Mesodermal cell (in vitro differentiated cells): ENCODE data around the gene KCNQ1OT1.

ENCODE experiments used
- H3K27ac ChIP-seq: 2 replicates; pipeline ENCODE4 v1.7.0; 2013; ENCODE audit warnings: mild to moderate bottlenecking, low read depth, low read length, moderate library complexity; ENCODE audit not compliant: severe bottlenecking
- H3K36me3 ChIP-seq: 2 replicates; pipeline ENCODE4 v1.7.1; 2013; ENCODE audit warnings: mild to moderate bottlenecking, low read length, moderate library complexity; ENCODE audit not compliant: control insufficient read depth, insufficient read depth
- H3K4me1 ChIP-seq: one replicate; pipeline ENCODE4 v1.7.1; 2013; ENCODE audit warnings: mild to moderate bottlenecking, low read length; ENCODE audit not compliant: insufficient read depth, control insufficient read depth, poor library complexity, severe bottlenecking
- H3K4me3 ChIP-seq: 2 replicates; pipeline ENCODE4 v1.7.0; 2013; ENCODE audit warnings: low read length, control low read depth, mild to moderate bottlenecking; ENCODE audit not compliant: insufficient read depth, poor library complexity, severe bottlenecking; ENCODE audit errors: extremely low read depth
- H3K9me3 ChIP-seq: 2 replicates; pipeline ENCODE4 v1.7.1; 2013; ENCODE audit warnings: mild to moderate bottlenecking, low read length, moderate library complexity; ENCODE audit not compliant: control insufficient read depth
- WGBS, 2 experiments: methylation state at CpG; one replicate each; pipeline ENCODE4 v1.1.5; 2013; ENCODE audit warnings: missing lambda C conversion rate in 2 of 2; ENCODE audit not compliant: insufficient coverage in 2 of 2; 5-methylcytosine and 5-hydroxymethylcytosine counted together

The KCNQ1OT1 gene

GRCh38 chr11:2571598-2572281 lies 128.1 kb downstream of the KCNQ1OT1 start:
- 90 to 97% methylated on average over 20 to 22 of the region's 23 CpGs for WGBS, 2 experiments
- H3K4me3 ChIP-seq = no peak overlapping the region
- H3K27ac ChIP-seq = no peak overlapping the region
- no peaks in the 10 kb centered on the region for H3K36me3 ChIP-seq
- no peaks in the 10 kb centered on the region for H3K9me3 ChIP-seq
- H3K4me1 ChIP-seq = no peaks in the 10 kb centered on the region

GRCh38 chr11:2570841-2571597 lies 128.8 kb downstream of the KCNQ1OT1 start:
- Histone ChIP-seq H3K36me3 (no peaks in the 10 kb centered on the region), H3K4me1 (no peaks in the 10 kb centered on the region), H3K9me3 (no peaks in the 10 kb centered on the region), H3K4me3 (no peak overlapping the region), H3K27ac (no peak overlapping the region)
- WGBS, 2 experiments = 94 to 95% methylated on average over 13 to 24 of the region's 25 CpGs

DNA sequence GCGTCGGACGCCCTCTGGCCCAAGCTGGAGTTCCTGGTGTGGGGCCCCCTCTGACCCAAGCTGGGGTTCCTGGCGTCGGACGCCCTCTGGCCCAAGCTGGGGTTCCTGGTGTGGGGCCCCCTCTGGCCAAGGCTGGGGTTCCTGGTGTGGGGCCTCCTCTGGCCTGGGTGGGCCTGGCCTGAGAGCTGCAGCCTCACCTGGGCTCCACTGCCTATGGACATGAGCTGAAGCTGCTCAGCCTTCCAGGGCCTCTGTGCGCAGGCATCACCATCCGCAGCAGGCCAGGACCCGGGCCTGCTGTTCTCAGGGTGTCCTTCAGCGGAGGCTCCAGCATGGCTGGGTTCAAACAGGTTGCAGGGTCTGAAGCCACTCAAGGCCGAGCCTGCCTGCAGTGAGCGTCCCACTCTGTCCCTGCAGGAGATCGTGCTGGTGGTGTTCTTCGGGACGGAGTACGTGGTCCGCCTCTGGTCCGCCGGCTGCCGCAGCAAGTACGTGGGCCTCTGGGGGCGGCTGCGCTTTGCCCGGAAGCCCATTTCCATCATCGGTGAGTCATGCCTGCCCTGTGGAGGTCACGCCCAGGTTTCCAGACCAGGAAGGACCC lies 129.5 kb downstream of the KCNQ1OT1 start:
- Histone ChIP-seq H3K4me1 (no peaks in the 10 kb centered on the region), H3K9me3 (no peaks in the 10 kb centered on the region), H3K36me3 (no peaks in the 10 kb centered on the region), H3K4me3 (no peak overlapping the region), H3K27ac (no peak overlapping the region)
- 93 to 99% methylated on average over 23 to 26 of the region's 26 CpGs for WGBS, 2 experiments

GRCh38 chr11:2569731-2570210 lies 130.0 kb downstream of the KCNQ1OT1 start:
- Histone ChIP-seq H3K27ac (no peak overlapping the region), H3K4me1 (no peaks in the 10 kb centered on the region), H3K36me3 (no peaks in the 10 kb centered on the region), H3K4me3 (no peak overlapping the region), H3K9me3 (no peaks in the 10 kb centered on the region)
- 89 to 95% methylated on average over 7 to 8 of the region's 10 CpGs for WGBS, 2 experiments

GRCh38 chr11:2569321-2569721 lies 130.5 kb downstream of the KCNQ1OT1 start:
- Histone ChIP-seq H3K27ac (no peak overlapping the region), H3K9me3 (no peaks in the 10 kb centered on the region), H3K36me3 (no peaks in the 10 kb centered on the region), H3K4me3 (no peak overlapping the region), H3K4me1 (no peaks in the 10 kb centered on the region)
- WGBS, 2 experiments = 94 to 97% methylated on average over 13 to 14 of the region's 14 CpGs

- no peaks in the 10 kb centered on the region for H3K36me3 ChIP-seq
- no peak overlapping the region for H3K4me3 ChIP-seq
- H3K4me1 ChIP-seq = no peaks in the 10 kb centered on the region
- H3K27ac ChIP-seq = no peak overlapping the region
- no peaks in the 10 kb centered on the region for H3K9me3 ChIP-seq
- 96 to 100% methylated on average over 3 to 4 of the region's 5 CpGs for WGBS, 2 experiments
These were observed 132.6 kb downstream of the KCNQ1OT1 start for GRCh38 chr11:2567026-2567671.

DNA sequence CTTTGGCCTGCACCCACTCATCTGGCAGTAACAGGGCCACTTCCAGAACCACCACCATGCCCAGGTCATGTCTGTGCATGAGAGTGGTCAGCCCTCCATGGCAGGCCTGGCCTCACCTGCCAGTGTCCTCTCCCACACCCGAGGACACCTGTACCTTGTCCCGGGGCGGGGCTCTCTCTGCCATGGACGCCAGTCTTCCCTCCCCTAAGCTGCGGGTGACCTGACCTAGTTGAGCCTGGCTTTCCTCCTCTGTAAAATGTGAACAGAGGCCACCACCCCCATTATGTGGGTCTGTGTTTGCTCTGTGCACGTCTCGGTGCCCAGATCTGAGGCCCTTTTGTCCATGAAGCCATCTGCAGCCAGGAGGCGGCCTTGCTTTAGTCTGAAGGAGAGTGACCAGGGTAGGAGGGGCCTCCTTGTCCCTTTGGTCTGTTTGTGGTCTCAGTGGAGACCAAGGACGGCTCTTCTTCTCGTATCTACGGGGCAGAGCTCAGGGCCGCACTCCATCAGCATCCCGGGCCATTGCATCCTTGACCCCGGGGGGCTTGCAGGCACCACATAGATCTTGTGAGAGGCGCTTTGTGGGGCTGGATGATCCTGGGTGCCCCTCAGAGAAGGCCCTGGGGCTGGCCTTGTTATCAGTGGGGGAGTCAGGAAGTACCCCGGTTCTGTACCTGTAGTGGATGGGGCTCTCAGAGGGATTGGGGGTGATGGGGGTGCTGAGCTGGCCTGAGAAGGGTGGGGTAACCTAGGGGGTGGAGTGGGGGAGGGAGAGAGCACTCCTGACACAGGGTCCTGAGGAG lies 133.4 kb downstream of the KCNQ1OT1 start:
- H3K4me1 ChIP-seq = no peaks in the 10 kb centered on the region
- H3K36me3 ChIP-seq = no peaks in the 10 kb centered on the region
- no peaks in the 10 kb centered on the region for H3K9me3 ChIP-seq
- WGBS, 2 experiments = 90 to 93% methylated on average over 12 to 16 of the region's 16 CpGs
- no peak overlapping the region for H3K4me3 ChIP-seq
- no peak overlapping the region for H3K27ac ChIP-seq

DNA sequence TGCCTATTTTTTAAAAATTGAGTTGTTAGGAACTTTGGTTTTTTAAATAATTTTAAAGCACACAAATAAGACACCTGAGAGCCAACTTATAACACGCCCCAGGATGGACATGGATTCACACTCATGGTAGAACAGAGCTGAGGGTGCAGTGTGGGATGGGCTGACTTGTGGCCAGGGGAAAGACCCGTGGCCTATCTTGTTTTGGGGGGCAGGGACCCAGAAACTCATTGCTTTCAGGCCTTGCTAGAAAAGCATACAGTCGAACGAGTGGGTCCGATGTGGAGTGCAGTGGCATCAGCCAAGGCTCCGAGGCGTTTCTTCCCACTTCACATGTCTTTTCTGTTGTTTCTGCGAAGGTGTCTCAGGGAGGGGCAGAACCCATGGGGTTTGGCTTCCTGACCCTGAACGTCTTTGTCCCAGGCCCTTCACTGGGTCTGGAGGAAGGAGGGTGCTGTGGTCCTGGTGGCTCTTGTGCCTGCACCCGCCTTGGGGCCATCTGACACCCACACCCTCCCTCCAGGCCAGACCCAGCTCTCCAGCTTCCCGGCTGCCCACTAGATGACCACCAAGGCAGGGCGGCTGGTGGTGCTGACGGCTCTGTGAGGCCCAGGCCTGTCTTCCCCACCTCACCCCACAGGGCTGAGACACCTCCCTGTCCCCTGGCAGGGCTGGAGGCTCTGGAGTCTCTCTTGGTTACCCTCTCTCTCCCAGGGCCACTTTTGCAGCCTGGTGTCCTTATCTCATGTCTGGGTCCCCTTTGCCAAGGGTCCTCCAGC lies 134.2 kb downstream of the KCNQ1OT1 start:
- Histone ChIP-seq H3K4me3 (no peak overlapping the region), H3K9me3 (no peaks in the 10 kb centered on the region), H3K36me3 (no peaks in the 10 kb centered on the region), H3K27ac (no peak overlapping the region), H3K4me1 (no peaks in the 10 kb centered on the region)
- WGBS, 2 experiments = 90 to 93% methylated on average over 10 to 12 of the region's 13 CpGs

- H3K4me3 ChIP-seq = no peak overlapping the region
- 85 to 88% methylated on average over 8 to 13 of the region's 16 CpGs for WGBS, 2 experiments
- no peaks in the 10 kb centered on the region for H3K9me3 ChIP-seq
- H3K4me1 ChIP-seq = no peaks in the 10 kb centered on the region
- H3K36me3 ChIP-seq = no peaks in the 10 kb centered on the region
- no peak overlapping the region for H3K27ac ChIP-seq
These were observed 135.0 kb downstream of the KCNQ1OT1 start for GRCh38 chr11:2564588-2565425.
